ENCODE data around the gene EIF5A2.
"Not testable (repeated sequence)": the region's sequence is repeated elsewhere in the genome, so short reads cannot be mapped to it uniquely, and the experiment has no call there.

Gene EIF5A2

DNA sequence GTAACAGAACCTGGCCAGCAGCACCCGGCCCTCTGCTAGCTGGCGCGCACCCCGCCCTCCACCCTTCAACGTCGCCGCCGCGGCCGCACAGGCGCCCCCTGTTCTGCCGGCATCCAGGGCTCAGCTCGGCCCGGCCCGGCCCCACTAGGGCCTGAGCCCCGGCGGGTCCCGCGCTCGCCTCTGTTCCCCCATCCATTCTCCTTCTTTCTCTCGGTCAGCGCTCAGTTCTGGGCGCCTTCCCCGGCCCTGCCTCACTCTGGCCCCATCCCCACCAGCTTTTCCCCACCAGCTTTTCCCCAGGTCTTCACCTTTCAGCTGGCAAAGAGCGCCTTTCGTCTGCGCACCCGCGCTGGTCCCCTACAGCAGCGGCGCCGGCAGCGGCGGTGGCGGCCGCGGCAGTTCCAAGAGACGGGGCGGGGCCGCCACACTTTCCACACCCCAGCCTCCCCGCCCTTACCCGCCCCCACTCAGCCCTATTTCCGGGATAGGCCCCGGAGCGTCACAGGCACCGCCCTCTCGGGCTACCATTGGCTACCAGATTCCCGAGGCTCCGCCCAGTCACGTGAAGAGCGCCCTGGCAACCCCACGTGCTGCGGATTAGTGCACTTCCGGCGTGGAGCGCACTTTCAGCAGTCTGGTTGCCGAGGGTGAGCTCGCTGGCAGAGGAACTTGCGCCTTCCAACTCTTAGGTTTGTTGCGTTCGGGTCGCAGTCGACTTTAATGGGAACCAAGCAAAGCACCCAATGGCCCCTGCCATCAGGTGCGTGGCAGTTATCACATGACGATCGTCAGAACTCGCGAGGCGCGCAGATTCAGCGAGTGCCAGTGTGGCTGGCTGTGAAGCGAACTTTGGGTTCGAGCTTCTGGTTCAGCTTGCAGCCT, at the start of gene EIF5A2:
Gene EIF5A2, minus strand, starts transcription at position 403 of the 882 bp plus-strand sequence. CDS start 831 bp downstream, outside the sequence.
- peak; percentile 98 for DNase-seq

DNA sequence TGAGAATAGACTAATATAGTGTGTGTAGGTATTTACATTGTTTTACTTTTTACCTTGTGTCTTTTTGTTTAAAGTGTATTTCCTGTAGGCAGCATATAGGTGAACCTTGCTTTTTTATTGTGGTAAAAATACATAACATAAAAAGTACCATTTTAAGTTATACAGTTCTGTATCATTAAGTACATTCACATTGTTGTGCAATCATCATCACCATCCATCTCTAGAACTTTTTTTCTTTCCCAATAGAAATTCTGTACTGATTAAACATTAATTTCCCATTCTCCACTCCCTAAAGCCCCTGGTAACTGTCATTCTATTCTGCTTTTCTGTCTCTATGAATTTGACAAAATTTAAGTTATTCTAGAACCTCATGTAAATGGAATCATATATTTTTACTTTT, 48.2 kb upstream of the EIF5A2 start:
- DNase-seq: no peak

DNA sequence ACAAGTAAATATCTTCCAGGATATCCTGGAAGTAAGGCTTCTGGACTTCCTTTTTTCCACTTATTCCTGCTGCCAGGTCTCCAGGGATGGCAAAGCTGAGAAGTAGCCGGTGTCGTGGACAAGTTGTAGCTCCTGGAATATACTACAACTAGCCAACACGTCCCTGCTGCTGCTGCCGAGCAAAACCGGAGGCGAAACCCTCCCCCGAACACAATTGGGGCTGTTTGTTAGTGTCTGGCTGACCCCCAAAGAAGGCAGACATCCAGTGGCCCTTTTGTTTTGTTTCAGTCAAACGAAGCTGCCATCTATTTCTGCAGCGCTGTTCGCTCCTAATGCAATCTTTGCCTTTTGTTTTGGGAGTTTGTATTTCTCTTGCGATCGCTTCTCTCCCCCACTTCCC, 45.3 kb upstream of the EIF5A2 start:
- DNase-seq: no peak

DNA sequence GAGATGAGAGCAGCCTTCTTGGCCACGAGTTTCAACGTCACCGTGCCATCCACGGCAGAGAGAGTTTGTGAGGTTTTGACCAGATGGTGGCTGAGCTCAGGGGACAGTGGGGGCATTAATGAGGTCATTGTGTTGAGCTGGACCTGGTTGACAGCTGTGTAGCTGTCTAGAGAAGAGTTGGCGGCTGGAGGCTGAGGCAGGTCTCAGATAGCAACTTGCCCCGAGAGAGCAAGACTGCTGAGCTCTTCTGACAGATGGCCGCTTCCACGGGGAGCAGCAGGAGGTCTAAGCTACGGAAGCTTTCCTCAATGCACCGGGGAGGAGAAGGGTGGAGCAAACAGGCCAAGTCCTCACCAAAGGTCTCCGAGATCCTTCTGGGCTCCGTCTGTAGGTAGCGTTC, 44.8 kb upstream of the EIF5A2 start:
- DNase-seq: no peak

DNA sequence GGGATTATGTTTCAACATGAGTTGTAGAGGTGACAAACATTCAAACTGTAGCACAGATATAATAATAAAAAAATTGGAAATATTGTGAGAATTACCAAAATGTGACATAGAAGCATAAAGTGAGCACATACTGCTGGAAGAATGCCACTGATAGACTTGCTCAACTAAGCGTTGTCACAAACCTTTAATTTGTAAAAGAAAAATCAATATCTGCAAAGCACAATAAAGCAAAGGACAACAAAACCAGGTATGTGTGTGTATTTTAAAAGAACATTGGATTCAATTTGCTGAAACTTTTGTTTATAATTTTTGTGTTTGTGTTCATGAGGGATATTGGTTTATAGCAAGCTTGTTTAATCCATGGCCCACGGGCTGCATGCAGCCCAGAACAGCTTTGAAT, 40.8 kb upstream of the EIF5A2 start:
- DNase-seq: no peak

DNA sequence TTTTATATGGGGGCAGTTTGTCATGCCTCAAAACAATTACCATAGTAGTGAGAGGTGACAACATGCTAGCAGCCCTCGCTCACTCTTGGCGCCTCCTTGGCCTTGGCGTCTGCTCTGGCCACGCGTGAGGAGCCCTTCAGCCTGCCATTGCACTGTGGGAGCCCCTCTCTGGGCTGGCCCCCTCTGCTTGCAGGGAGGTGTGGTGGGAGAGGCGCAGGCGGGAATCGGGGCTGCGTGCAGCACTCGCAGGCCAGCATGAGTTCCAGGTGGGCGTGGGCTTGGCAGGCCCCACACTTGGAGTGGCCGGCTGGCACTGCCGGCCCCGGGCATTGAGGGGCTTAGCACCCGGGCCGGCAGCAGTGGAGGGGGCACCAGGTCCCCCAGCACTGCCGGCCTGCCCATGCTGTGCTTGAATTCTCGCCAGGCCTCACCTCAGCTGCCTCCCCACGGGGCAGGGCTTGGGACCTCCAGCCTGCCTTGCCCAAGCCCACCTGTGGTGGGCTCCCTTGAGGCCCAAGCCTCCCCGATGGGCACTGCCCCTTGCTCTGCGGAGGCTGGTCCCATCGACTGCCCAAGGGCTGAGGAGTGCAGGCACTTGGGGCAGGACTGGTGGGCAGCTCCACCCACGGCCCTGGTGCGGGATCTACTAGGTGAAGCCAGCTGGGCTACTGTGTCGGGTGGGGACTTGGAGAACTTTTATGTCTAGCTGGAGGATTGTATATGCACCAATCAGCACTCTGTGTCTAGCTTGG, 38.8 kb upstream of the EIF5A2 start:
- no peak for DNase-seq

DNA sequence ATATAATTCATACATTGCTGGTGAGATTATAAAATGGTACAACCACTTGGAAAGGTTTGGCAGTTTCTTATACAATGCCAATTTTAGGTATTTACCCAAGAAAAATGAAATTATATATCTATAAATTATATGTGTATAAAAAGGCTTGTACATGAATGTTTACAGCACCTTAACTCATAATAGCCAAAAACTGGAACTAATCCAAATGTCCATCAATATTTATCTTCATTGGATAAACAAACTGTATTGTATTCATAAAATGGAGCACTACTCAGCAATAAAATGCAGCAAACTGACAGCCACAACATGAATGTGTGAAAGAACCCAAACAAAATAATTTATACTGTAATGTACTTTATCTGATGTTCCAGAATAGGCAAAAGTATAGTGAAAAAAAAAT, 33.6 kb upstream of the EIF5A2 start:
- no peak for DNase-seq

DNA sequence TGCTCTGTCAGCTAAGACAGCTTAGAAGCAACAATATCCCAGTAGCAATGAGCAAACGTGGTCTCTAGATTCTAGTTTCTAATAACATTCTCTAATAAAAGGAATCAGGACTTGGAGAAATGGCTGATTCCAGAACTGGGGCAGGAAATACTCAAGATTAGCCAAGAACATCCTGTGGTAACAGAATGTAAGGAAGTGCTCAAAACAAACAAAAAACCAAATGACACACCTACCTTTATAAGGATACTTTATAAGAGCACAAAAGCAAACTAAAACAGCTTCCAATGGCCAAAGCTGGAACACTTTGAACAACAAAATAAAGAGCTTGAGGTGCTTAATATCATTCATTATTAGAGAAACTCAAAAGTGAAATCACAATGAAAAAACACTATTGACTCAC, 33.1 kb upstream of the EIF5A2 start:
- DNase-seq: no peak

DNA sequence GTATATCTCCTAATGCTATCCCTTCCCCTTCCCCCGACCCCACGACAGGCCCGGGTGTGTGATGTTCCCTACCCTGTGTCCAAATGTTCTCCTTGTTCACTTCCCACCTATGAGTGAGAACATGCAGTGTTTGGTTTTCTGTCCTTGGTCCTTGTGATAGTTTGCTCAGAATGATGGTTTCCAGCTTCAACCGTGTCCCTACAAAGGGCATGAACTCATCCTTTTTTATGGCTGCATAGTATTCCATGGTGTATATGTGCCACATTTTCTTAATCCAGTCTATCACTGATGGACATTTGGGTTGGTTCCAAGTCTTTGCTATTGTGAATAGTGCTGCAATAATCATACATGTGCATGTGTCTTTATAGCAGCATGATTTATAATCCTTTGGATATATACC, 24.6 kb upstream of the EIF5A2 start:
- DNase-seq: not testable (repeated sequence)

DNA sequence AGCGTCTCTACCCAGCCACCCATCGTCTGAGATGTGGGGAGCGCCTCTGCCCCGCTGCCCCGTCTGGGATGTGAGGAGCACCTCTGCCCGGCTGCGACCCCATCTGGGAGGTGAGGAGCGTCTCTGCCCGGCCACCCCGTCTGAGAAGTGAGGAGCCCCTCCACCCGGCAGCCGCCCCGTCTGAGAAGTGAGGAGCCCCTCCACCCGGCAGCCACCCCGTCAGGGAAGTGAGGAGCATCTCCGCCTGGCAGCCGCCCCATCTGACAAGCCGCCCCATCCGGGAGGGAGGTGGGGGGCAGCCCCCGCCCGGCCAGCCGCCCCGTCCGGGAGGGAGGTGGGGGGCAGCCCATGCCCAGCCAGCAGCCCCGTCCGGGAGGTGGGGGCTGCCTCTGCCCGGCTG, 15.1 kb upstream of the EIF5A2 start:
- DNase-seq: not testable (repeated sequence)

DNA sequence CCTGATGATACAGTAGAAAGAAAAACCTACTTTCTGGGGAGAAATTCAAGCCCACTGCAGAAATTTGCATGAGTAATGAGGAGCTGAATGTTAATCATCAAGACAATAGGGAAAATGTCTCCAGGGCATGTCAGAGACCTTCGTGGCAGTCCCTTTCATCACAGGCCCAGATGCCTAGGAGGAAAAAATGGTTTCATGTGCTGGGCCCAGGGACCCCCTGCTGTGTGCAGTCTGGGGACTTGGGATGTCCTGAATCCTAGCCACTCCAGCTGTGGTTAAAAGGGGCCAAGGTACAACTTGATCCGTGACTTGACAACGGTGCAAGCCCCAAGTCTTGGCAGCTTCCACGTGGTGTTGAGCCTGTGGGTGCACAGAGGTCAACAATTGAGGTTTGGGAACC, 10.3 kb upstream of the EIF5A2 start:
- no peak for DNase-seq

DNA sequence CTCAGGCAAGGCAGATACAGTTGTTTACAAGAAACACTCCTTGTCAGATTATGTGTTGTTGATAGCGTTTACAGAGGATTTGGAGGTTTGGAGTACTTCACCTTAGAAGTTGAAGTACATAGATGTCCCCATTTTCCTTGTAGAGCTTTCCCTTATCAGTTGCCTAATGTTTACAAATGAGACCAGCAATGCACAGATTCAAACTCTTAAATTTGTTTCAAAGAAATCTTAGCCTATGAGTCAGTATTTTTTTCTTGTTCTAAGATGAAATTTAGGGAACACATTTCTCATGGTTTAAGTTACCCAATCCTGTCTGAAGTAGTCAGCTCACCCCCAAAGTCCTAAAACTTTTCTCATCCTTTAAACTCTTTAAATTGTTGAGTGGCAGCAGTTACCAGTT, 6.3 kb upstream of the EIF5A2 start:
- DNase-seq: no peak

DNA sequence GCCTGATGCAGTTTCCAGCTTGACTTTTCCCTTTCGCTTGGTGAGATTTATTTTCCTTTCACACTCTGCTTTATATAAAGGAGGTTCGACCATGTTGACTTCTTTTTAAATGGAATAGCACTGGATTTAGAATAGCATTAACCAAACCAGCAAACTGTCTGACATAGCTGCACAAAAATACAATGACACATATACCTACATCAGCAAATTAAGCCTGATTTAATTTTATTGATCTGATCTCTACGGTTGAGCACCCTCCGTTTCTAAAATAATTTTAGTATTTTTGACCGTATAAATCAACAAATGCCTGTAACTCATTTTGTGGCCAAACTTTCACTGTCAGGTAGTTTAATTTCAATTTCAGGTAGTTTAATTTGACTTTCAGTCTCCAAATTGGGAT, 5.8 kb upstream of the EIF5A2 start:
- DNase-seq: no peak

DNA sequence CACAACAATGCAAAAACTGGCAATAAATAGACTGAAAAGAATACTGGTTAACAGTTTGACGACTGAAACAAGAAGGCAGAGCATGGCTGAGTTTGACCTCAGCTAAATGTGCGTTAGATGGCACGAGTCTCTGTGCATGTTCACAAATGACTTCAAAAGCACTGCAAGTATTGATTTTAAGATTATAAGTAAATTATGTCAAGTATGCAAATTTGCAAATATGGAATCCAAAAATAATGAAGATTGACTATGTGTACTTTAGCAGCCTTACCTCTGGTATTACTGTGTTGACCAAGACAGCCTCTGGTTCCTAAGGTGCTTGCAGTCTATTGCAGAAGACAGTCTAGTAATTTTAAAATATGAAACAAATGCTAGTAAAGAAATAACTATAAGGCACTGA, 2.6 kb upstream of the EIF5A2 start:
- DNase-seq: no peak

DNA sequence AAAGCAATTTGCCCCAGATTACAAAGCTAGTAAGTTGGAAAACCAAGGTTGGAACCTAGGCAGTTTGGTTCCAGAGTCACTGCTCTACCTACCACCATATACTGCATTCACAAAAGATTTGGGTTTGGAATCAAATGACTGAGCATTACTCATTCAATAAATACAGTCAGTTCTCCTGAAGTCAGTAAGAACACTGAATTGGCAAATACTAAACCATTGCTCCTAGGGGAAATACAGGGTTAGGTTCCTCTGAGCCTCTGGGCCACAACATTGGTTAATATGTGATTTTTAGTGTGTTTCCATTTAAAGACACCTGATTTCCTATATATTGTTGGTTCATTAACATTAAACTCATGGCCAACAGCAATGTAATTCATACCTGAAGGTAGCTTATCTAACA, 2.1 kb upstream of the EIF5A2 start:
- no peak for DNase-seq

DNA sequence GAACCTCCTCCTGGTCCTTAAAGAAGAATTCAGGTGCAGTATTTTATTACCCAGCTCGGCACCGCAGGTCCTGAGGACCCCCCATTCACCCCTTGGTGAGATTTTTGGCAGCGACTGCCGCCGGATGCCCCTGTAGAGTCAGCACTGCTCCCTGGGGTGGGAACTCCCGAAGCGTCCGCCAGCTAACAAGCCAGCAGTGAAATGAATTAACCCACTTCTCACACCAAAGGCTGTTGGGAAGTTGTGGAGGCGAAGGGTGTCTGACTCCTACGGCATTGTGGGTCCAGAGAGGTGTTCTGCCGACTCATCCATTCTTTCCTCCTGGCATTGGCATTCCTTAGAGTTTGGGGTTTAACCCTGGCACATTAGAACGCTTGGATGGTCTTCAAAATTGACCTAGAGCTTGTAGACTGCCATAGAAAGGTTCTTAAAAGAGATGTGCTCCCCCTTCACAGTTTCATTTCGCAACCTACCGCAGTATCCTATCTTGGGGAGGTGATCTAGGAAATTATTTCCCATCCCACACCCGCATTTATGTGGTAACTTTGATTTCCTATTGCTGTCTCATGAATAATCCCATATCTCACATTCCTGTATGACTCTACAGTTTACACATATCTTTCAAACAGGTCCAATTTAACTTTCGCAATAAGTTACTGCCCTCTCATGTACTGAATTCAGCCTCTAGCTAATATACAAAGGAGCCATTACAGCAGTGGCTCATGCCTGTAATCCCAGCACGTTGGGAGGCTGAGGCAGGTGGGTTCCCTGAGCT, 879 bp upstream of the EIF5A2 start:
- DNase-seq: no peak

DNA sequence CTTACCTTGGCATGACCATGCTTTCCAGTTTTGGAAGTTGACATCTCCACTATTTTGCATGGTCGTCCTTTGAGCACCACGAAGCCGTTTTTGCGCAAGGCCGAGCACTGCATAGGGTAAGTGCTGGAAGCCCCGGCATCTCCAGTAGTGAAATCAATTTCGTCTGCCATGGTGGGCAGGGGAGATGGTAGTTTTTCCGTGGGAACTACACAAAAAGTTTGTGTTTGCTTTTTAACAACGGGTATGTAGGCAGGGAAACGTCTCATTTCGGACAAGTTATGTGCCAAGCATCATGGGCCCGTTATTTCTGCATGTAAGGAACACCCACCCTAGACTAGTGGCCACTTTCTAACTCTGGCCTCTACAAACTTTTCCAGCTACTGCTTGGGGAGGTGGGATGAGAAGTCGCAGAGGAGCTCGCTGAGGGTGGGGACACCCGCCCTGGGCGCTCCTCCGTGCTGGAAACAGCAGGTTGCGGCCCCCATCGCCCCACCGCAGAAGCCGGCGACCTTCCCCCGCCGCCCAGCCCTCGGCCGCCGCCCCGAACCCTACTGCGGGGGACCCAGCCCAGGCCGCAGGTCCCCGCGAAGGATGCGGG, 701 bp downstream of the EIF5A2 start:
- DNase-seq: no peak

DNA sequence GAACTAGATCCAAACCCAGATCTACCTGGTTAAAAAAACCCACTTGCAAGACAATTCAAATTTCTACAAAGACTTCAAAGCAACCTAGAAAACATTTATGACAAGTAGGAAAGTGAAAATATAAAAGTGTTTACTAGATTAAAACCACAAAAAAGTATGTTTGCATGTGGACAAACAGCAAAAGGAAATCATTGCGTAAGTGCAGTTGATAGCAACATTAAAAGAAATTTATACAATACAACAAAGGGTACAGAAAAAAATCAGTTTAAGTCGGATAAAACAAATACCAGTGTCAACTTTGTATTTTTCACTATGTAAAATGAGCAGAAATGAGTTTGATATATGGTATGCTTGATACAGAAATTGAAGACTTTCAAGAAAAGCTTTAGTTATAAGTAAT, 2.6 kb downstream of the EIF5A2 start:
- DNase-seq: no peak

DNA sequence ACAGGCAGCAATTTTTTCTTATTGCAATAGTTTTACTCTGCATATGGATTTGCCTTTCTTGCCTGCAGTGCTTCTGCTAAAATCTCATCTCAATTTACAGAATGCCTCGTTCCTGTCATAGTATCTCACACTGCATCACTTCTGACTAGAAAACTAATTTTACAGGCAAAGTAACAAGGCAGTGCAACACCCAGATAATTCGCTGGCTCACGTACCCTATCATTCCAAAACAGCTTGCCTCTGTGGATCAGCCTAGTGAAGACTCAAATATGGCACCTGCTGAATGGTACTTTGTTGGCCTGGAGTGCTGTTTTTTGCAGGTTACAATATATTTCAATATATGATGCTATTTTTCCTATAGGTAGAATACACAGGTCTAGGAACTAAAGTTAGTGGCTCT, 5.3 kb downstream of the EIF5A2 start:
- DNase-seq: no peak

DNA sequence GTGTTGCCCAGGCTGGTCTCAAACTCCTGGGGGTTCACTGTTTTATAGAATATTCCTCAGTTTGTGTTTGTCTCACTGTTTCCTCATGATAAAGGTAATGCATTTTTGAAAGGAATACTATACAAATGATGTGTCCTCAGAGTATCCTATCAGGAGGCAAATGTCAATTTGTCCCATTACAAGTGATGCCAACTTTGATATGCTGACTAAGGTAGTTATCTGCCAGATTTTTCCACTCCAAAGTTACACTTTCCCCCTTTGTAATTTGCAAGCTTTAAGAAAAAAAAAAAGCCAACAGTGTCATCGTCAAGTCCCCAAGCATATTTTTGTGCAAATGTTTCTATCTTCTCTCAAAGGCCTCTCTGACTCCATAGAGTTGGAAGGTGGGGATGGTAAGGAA, 9.0 kb downstream of the EIF5A2 start:
- DNase-seq: no peak

DNA sequence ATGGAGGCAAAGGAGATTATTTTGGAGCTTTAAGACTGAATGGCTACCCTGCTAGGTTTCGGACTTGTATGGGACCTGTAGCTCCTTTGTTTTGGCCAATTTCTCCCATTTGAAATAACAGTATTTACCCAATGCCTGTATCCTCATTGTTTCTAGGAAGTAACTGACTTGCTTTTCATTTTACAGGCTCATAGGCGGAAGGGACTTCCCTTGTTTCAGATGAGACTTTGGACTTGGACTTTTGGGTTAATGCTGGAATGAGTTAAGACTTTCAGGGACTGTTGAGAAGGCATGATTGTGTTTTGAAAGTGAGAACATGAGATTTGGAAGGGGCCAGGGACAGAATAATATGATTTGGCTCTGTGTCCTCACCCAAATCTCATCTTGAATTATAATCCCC, 10.5 kb downstream of the EIF5A2 start:
- no peak for DNase-seq

DNA sequence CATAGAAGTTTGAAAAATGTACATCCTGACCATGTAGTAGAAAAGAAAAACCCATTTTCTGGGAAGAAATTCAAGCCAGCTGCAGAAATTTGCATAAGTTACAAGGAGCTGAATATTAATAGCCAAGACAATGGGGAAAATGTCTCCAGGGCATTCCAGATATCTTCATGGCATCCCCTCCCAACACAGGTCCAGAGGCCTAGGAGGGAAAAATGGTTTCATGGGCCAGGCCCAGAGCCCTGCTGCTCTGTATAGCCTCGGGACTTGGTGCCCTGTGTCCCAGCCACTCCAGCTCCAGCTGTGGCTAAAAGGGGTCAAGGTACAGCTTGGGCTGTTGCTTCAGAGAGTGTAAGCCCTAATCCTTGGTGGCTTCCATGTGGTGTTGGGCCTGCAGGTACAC, 11.2 kb downstream of the EIF5A2 start:
- not testable (repeated sequence) for DNase-seq

DNA sequence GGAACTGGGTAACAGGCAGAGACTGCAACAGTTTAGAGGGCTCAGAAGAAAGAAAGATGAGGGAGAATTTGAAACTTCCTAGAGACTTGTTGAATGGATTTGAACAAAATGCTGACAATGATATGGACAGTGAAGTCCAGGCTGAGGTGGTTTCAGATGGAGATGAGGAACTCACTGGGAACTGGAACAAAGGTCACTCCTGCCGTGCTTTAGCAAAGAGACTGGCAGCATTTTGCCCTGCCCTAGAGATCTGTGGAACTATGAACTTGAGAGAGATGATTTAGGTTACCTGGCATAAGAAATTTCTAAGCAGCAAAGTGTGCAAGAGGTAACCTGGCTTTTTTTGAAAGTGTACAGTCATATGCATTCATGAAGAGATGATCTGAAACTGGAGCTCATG, 11.7 kb downstream of the EIF5A2 start:
- no peak for DNase-seq
